Measurements from ENCODE around the gene TET1. TPM values are rescaled to one million over a fixed set of nuclear protein-coding genes. Genes with fewer than 3 reads are reported as not detected.
"Not testable (repeated sequence)": the region's sequence is repeated elsewhere in the genome, so short reads cannot be mapped to it uniquely, and the experiment has no call there.

The TET1 gene
- total RNA-seq, 2 experiments from 2014 or later: 1.5 TPM

GRCh38 chr10:68574051-68574450, 13.9 kb downstream of the TET1 start:
- Histone ChIP-seq H3K9me3 (ENCODE audit: control insufficient read depth in 1 of 2, insufficient read depth in 1 of 2, low read length in 2 of 2) (no peaks in the 10 kb centered on the region), H3K4me1 (ENCODE audit: insufficient read depth, low read length) (peaks cover 8% of the 10 kb centered on the region), H3K4me3 (ENCODE audit: low read length) (no peak overlapping the region), H3K27me3 (ENCODE audit: control insufficient read depth in 1 of 2, insufficient read depth in 2 of 2, low read length in 2 of 2) (no peaks in the 10 kb centered on the region), H3K36me3 (ENCODE audit: insufficient read depth, low read length) (no peaks in the 10 kb centered on the region), H3K27ac (ENCODE audit: low read depth in 1 of 2, low read length in 2 of 2) (no peak overlapping the region)
- DNase-seq (no peak), ATAC-seq (ENCODE audit: poor library complexity) (no peak)
- no peaks in the 10 kb centered on the region for H3K27me3 Mint-ChIP-seq
- H3K4me3 Mint-ChIP-seq: no peak overlapping the region
- TF ChIP-seq, protein P1, sequence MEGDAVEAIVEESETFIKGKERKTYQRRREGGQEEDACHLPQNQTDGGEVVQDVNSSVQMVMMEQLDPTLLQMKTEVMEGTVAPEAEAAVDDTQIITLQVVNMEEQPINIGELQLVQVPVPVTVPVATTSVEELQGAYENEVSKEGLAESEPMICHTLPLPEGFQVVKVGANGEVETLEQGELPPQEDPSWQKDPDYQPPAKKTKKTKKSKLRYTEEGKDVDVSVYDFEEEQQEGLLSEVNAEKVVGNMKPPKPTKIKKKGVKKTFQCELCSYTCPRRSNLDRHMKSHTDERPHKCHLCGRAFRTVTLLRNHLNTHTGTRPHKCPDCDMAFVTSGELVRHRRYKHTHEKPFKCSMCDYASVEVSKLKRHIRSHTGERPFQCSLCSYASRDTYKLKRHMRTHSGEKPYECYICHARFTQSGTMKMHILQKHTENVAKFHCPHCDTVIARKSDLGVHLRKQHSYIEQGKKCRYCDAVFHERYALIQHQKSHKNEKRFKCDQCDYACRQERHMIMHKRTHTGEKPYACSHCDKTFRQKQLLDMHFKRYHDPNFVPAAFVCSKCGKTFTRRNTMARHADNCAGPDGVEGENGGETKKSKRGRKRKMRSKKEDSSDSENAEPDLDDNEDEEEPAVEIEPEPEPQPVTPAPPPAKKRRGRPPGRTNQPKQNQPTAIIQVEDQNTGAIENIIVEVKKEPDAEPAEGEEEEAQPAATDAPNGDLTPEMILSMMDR (IDR thresholded peaks at IDR 0.05): no peak
- H3K27ac Mint-ChIP-seq: no peak overlapping the region
- intact Hi-C loops (cut with DNase I, micrococcal nuclease): no loop called here
- ChIA-PET CTCF (no interaction called here), POLR2A (interaction anchor here (1.5 kb wide), 1 partner anchor 26 kb away, joined by 4 read pairs; no protein-coding TSS in a partner anchor)
- peaks cover 7% of the 10 kb centered on the region for H3K4me1 Mint-ChIP-seq (ENCODE audit: low read depth)
- H3K9me3 Mint-ChIP-seq: no peaks in the 10 kb centered on the region
- H3K36me3 Mint-ChIP-seq (ENCODE audit: low read depth): no peaks in the 10 kb centered on the region

DNA sequence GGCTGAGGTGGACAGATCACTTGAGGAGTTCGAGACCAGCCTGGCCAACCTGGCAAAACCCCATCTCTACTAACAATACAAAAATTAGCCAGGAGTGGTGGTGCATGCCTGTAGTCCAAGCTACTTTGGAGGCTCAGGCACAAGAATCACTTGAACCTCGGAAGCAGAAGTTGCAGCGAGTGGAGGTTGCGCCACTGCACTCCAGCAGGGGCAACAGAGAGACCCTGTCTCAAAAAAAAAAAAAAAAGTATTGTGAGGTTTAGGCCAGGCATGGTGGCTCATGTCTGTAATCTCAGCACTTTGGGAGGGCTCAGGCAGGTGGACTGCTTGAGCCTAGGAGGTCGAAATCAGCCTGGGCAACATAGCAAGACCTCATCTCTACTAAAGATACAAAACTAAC, 16.0 kb downstream of the TET1 start:
- H3K36me3 ChIP-seq (ENCODE audit: insufficient read depth, low read length): no peaks in the 10 kb centered on the region
- H3K4me3 Mint-ChIP-seq: no peak overlapping the region
- POLR2A ChIA-PET: no interaction called here
- no peak overlapping the region for H3K27ac ChIP-seq (ENCODE audit: low read depth in 1 of 2, low read length in 2 of 2)
- no peaks in the 10 kb centered on the region for H3K9me3 Mint-ChIP-seq
- H3K27me3 Mint-ChIP-seq: no peaks in the 10 kb centered on the region
- no peak overlapping the region for H3K27ac Mint-ChIP-seq
- TF ChIP-seq, protein P1 (IDR thresholded peaks at IDR 0.05): no peak
- H3K4me3 ChIP-seq (ENCODE audit: low read length): no peak overlapping the region
- ATAC-seq (ENCODE audit: poor library complexity): no peak
- no peaks in the 10 kb centered on the region for H3K9me3 ChIP-seq (ENCODE audit: control insufficient read depth in 1 of 2, insufficient read depth in 1 of 2, low read length in 2 of 2)
- H3K27me3 ChIP-seq (ENCODE audit: control insufficient read depth in 1 of 2, insufficient read depth in 2 of 2, low read length in 2 of 2): no peaks in the 10 kb centered on the region
- H3K36me3 Mint-ChIP-seq (ENCODE audit: low read depth): no peaks in the 10 kb centered on the region
- CTCF ChIA-PET: no interaction called here
- intact Hi-C loops (cut with DNase I, micrococcal nuclease): no loop called here
- peaks cover 7% of the 10 kb centered on the region for H3K4me1 Mint-ChIP-seq (ENCODE audit: low read depth)
- peaks cover 8% of the 10 kb centered on the region for H3K4me1 ChIP-seq (ENCODE audit: insufficient read depth, low read length)
- DNase-seq: peak in 2 of 14 experiments; percentile 7 to 12

DNA sequence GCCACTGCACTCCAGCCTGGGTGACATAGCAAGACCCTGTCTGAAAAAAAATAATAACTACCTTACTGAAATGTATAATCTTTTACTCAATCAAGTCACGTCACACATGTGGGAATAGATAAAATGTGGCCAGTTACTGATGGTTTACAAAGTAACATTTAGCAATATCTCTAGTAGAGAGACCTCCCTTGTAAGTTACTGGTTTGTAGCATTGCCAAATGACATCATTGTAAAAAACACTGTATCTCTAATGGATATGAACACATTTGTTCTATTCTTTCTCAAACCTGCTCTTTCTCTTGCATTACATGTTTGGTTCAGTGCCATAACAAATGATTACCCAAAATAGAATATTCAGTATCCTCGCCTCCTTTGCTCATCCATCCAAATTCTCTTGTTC, 18.8 kb downstream of the TET1 start:
- no peaks in the 10 kb centered on the region for H3K36me3 ChIP-seq (ENCODE audit: insufficient read depth, low read length)
- ChIA-PET CTCF (no interaction called here), POLR2A (no interaction called here)
- H3K9me3 ChIP-seq (ENCODE audit: control insufficient read depth in 1 of 2, insufficient read depth in 1 of 2, low read length in 2 of 2): no peaks in the 10 kb centered on the region
- Mint-ChIP-seq H3K9me3 (no peaks in the 10 kb centered on the region), H3K4me3 (no peak overlapping the region), H3K36me3 (ENCODE audit: low read depth) (no peaks in the 10 kb centered on the region), H3K27me3 (no peaks in the 10 kb centered on the region), H3K4me1 (ENCODE audit: low read depth) (no peaks in the 10 kb centered on the region), H3K27ac (no peak overlapping the region)
- no peak for ATAC-seq (ENCODE audit: poor library complexity)
- intact Hi-C loops (cut with DNase I, micrococcal nuclease): no loop called here
- H3K27ac ChIP-seq (ENCODE audit: low read depth in 1 of 2, low read length in 2 of 2): no peak overlapping the region
- no peaks in the 10 kb centered on the region for H3K4me1 ChIP-seq (ENCODE audit: insufficient read depth, low read length)
- no peaks in the 10 kb centered on the region for H3K27me3 ChIP-seq (ENCODE audit: control insufficient read depth in 1 of 2, insufficient read depth in 2 of 2, low read length in 2 of 2)
- TF ChIP-seq, protein P1 (IDR thresholded peaks at IDR 0.05): no peak
- DNase-seq: no peak
- H3K4me3 ChIP-seq (ENCODE audit: low read length): no peak overlapping the region

GRCh38 chr10:68584187-68584586, 24.1 kb downstream of the TET1 start:
- H3K4me3 Mint-ChIP-seq; intact Hi-C loops (cut with DNase I, micrococcal nuclease); H3K27ac ChIP-seq (ENCODE audit: low read depth in 1 of 2, low read length in 2 of 2); H3K27ac Mint-ChIP-seq; H3K9me3 Mint-ChIP-seq; ATAC-seq (ENCODE audit: poor library complexity); H3K4me1 Mint-ChIP-seq (ENCODE audit: low read depth); POLR2A ChIA-PET; DNase-seq; H3K36me3 ChIP-seq (ENCODE audit: insufficient read depth, low read length); H3K27me3 ChIP-seq (ENCODE audit: control insufficient read depth in 1 of 2, insufficient read depth in 2 of 2, low read length in 2 of 2); CTCF ChIA-PET; H3K4me1 ChIP-seq (ENCODE audit: insufficient read depth, low read length); H3K36me3 Mint-ChIP-seq (ENCODE audit: low read depth); H3K27me3 Mint-ChIP-seq; H3K9me3 ChIP-seq (ENCODE audit: control insufficient read depth in 1 of 2, insufficient read depth in 1 of 2, low read length in 2 of 2); H3K4me3 ChIP-seq (ENCODE audit: low read length): not testable (repeated sequence)
